ENCODE data around the gene TMC5.
"Not testable (repeated sequence)": the region's sequence is repeated elsewhere in the genome, so short reads cannot be mapped to it uniquely, and the experiment has no call there.

TMC5 gene

GRCh38 chr16:19396555-19397011 lies 21.1 kb upstream of the TMC5 start:
- no peak for TF ChIP-seq MAX (IDR thresholded peaks at IDR 0.05; ENCODE audit: low read depth, low read length)
- TF ChIP-seq MYC (IDR thresholded peaks at IDR 0.05; ENCODE audit: low read depth, low read length) = no peak
- TF ChIP-seq CTCF (IDR thresholded peaks at IDR 0.05; ENCODE audit: low read depth, low read length) = no peak
- no peak for TF ChIP-seq POLR2A (IDR thresholded peaks at IDR 0.05; ENCODE audit: extremely low read depth, insufficient read length)
- DNase-seq (ENCODE audit: low read depth) = no peak
- no peak overlapping the region for H3K4me3 ChIP-seq (ENCODE audit: low read depth, low read length)

GRCh38 chr16:19397373-19397772 lies 20.3 kb upstream of the TMC5 start:
- H3K4me3 ChIP-seq (ENCODE audit: low read depth, low read length); DNase-seq (ENCODE audit: low read depth): not testable (repeated sequence)

GRCh38 chr16:19400711-19401110 lies 17.0 kb upstream of the TMC5 start:
- no peak for DNase-seq (ENCODE audit: low read depth)
- no peak overlapping the region for H3K4me3 ChIP-seq (ENCODE audit: low read depth, low read length)
- TF ChIP-seq MYC (IDR thresholded peaks at IDR 0.05; ENCODE audit: low read depth, low read length) (no peak), CTCF (IDR thresholded peaks at IDR 0.05; ENCODE audit: low read depth, low read length) (peak; percentile 13), MAX (IDR thresholded peaks at IDR 0.05; ENCODE audit: low read depth, low read length) (no peak)

- TF ChIP-seq CTCF (IDR thresholded peaks at IDR 0.05; ENCODE audit: low read depth, low read length) (no peak), POLR2A (IDR thresholded peaks at IDR 0.05; ENCODE audit: extremely low read depth, insufficient read length) (no peak), MYC (IDR thresholded peaks at IDR 0.05; ENCODE audit: low read depth, low read length) (no peak), MAX (IDR thresholded peaks at IDR 0.05; ENCODE audit: low read depth, low read length) (no peak)
- no peak for DNase-seq (ENCODE audit: low read depth)
- H3K4me3 ChIP-seq (ENCODE audit: low read depth, low read length) = no peak overlapping the region
Observed at GRCh38 chr16:19406891-19407491, 10.7 kb upstream of the TMC5 start.

GRCh38 chr16:19410435-19411171 lies 7.1 kb upstream of the TMC5 start:
- TF ChIP-seq MYC (IDR thresholded peaks at IDR 0.05; ENCODE audit: low read depth, low read length) (no peak), MAX (IDR thresholded peaks at IDR 0.05; ENCODE audit: low read depth, low read length) (no peak), POLR2A (IDR thresholded peaks at IDR 0.05; ENCODE audit: extremely low read depth, insufficient read length) (no peak), CTCF (IDR thresholded peaks at IDR 0.05; ENCODE audit: low read depth, low read length) (no peak)
- H3K4me3 ChIP-seq (ENCODE audit: low read depth, low read length) = no peak overlapping the region
- no peak for DNase-seq (ENCODE audit: low read depth)

GRCh38 chr16:19411298-19411697 lies 6.4 kb upstream of the TMC5 start:
- no peak overlapping the region for H3K4me3 ChIP-seq (ENCODE audit: low read depth, low read length)
- no peak for DNase-seq (ENCODE audit: low read depth)
- TF ChIP-seq MAX (IDR thresholded peaks at IDR 0.05; ENCODE audit: low read depth, low read length) (no peak), POLR2A (IDR thresholded peaks at IDR 0.05; ENCODE audit: extremely low read depth, insufficient read length) (no peak), MYC (IDR thresholded peaks at IDR 0.05; ENCODE audit: low read depth, low read length) (no peak), CTCF (IDR thresholded peaks at IDR 0.05; ENCODE audit: low read depth, low read length) (no peak)

GRCh38 chr16:19412055-19412454 lies 5.6 kb upstream of the TMC5 start:
- not testable (repeated sequence) for DNase-seq (ENCODE audit: low read depth); H3K4me3 ChIP-seq (ENCODE audit: low read depth, low read length)

Data from NB4 (cell line).